Caco-2 (cell line): Measurements from ENCODE around the gene MTOR. TPM values are rescaled to one million over a fixed set of nuclear protein-coding genes. Genes with fewer than 3 reads are reported as not detected.

Source experiments
- BruUV-seq: library from RNA; stranded (reverse); fragments of 400-500 nt; replicated peaks from 2 replicates; lab custom pipeline; 2021; lab: Mats Ljungman, UMichigan
- CTCF ChIA-PET: fragments of 300-600 bp; sonication (Branson Sonifier 250); formaldehyde crosslinking; loops from one replicate; lab custom pipeline; 2022; ENCODE audit warnings: antibody characterized with exemption; lab: Charles Lee
- POLR2A ChIA-PET: fragments of 300-600 bp; sonication (Branson Sonifier 250); formaldehyde crosslinking; loops from one replicate; lab custom pipeline; 2022; ENCODE audit warnings: antibody characterized with exemption; lab: Charles Lee
- DNase-seq, 2 experiments: peaks; one replicate each; pipeline versions ENCODE4 v3.0.0 to v3.0.0-alpha.2; 2020 to 2022
- H3K27me3 ChIP-seq: replicated peaks from 2 replicates; pipeline ENCODE4 v1.6.0; 2011; ENCODE audit warnings: low read length; ENCODE audit not compliant: control insufficient read depth, insufficient read depth
- H3K36me3 ChIP-seq: 2 replicates; pipeline ENCODE4 v1.5.1; 2011; ENCODE audit warnings: low read length; ENCODE audit not compliant: control insufficient read depth, insufficient read depth
- H3K4me1 ChIP-seq: fragments of 250-450 bp; sonication (Bioruptor Pico); 2 replicates; pipeline ENCODE4 v1.5.1; 2020; ENCODE audit warnings: mild to moderate bottlenecking
- H3K4me3 ChIP-seq: 2 replicates; pipeline ENCODE4 v1.5.1; 2011; ENCODE audit warnings: low read depth, mild to moderate bottlenecking, control low read depth, low read length
- H3K9me3 ChIP-seq: fragments of 250-450 bp; sonication (Bioruptor Pico); 2 replicates; pipeline ENCODE4 v1.5.1; 2020; ENCODE audit warnings: mild to moderate bottlenecking, moderate library complexity
- H3K27ac Mint-ChIP-seq: one replicate; pipeline ENCODE4 v1.8.0; 2022; ENCODE audit warnings: mixed read lengths; ENCODE audit not compliant: unreplicated experiment
- H3K27me3 Mint-ChIP-seq: one replicate; pipeline ENCODE4 v1.8.0; 2022; ENCODE audit warnings: mixed read lengths; ENCODE audit not compliant: insufficient read depth, unreplicated experiment
- H3K36me3 Mint-ChIP-seq: one replicate; pipeline ENCODE4 v1.8.0; 2022; ENCODE audit warnings: mild to moderate bottlenecking, mixed read lengths; ENCODE audit not compliant: insufficient read depth, unreplicated experiment
- H3K4me1 Mint-ChIP-seq: one replicate; pipeline ENCODE4 v1.8.0; 2022; ENCODE audit warnings: low read depth, mixed read lengths; ENCODE audit not compliant: unreplicated experiment
- H3K4me3 Mint-ChIP-seq: one replicate; pipeline ENCODE4 v1.8.0; 2022; ENCODE audit warnings: mild to moderate bottlenecking, moderate library complexity, mixed read lengths; ENCODE audit not compliant: unreplicated experiment
- H3K9me3 Mint-ChIP-seq: one replicate; pipeline ENCODE4 v1.8.0; 2022; ENCODE audit warnings: mixed read lengths; ENCODE audit not compliant: unreplicated experiment
- intact Hi-C: fragments of 100-400 bp; cut with micrococcal nuclease; formaldehyde crosslinking; loops from one replicate; pipeline ENCODE4 v1.10.0; 2022; ENCODE audit not compliant: unreplicated experiment
- total RNA-seq: library from RNA; stranded (reverse); gene quantifications from 2 replicates; pipeline ENCODE4 v1.2.3, GENCODE V29; 2022
- TF ChIP-seq, protein P1 (sequence below), 2 experiments: fragments of 200-600 bp in 1 of 2; IDR thresholded peaks; 1 replicate in 1 of 2; 2 replicates in 1 of 2; pipeline versions ENCODE4 v1.5.1 to v1.8.0; 2011 to 2022; ENCODE audit warnings: antibody characterized with exemption in 1 of 2, control low read depth in 1 of 2, inconsistent platforms in 1 of 2, low read depth in 1 of 2, low read length in 1 of 2, mild to moderate bottlenecking in 1 of 2, moderate library complexity in 1 of 2; ENCODE audit not compliant: insufficient read depth in 1 of 2, severe bottlenecking in 1 of 2, unreplicated experiment in 1 of 2

MTOR gene
- total RNA-seq, 1 experiment from 2014 or later, result 45.7 TPM

DNA sequence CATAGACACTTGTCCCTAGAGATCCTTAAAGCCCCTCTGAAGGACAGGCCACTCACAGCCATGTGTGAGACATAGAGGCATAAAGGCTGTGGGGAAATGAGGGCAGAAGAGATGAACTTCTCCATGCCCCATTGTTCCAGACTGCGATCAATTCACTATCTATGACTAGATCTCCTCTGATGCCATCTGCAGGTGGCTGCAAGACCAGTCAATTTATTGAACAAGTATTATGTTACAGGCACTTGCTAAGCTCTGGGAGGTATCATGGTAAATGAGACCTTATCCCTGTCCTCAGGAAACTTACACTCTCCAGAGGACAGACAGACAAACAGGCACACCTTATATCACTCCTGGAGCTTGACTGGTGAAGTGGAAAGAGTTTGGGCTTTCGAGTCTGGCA is 33.6 kb upstream of the MTOR start:
- H3K9me3 ChIP-seq, result no peaks in the 10 kb centered on the region
- BruUV-seq, result no TSS peak
- H3K36me3 ChIP-seq, result no peaks in the 10 kb centered on the region
- Mint-ChIP-seq H3K27me3 (no peaks in the 10 kb centered on the region), H3K27ac (no peak overlapping the region), H3K36me3 (no peaks in the 10 kb centered on the region), H3K9me3 (no peaks in the 10 kb centered on the region), H3K4me3 (no peak overlapping the region), H3K4me1 (no peaks in the 10 kb centered on the region)
- intact Hi-C loops, result no loop called here
- ChIA-PET CTCF (no interaction called here), POLR2A (no interaction called here)
- H3K4me3 ChIP-seq, result no peak overlapping the region
- TF ChIP-seq, protein P1, sequence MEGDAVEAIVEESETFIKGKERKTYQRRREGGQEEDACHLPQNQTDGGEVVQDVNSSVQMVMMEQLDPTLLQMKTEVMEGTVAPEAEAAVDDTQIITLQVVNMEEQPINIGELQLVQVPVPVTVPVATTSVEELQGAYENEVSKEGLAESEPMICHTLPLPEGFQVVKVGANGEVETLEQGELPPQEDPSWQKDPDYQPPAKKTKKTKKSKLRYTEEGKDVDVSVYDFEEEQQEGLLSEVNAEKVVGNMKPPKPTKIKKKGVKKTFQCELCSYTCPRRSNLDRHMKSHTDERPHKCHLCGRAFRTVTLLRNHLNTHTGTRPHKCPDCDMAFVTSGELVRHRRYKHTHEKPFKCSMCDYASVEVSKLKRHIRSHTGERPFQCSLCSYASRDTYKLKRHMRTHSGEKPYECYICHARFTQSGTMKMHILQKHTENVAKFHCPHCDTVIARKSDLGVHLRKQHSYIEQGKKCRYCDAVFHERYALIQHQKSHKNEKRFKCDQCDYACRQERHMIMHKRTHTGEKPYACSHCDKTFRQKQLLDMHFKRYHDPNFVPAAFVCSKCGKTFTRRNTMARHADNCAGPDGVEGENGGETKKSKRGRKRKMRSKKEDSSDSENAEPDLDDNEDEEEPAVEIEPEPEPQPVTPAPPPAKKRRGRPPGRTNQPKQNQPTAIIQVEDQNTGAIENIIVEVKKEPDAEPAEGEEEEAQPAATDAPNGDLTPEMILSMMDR (IDR thresholded peaks at IDR 0.05; ENCODE audit: insufficient read depth in 1 of 2, low read depth in 1 of 2, low read length in 1 of 2, severe bottlenecking in 1 of 2, unreplicated experiment in 1 of 2), result no peak
- no peaks in the 10 kb centered on the region for H3K27me3 ChIP-seq
- DNase-seq, result no peak
- no peaks in the 10 kb centered on the region; the same call in 1 of the 2 replicates for H3K4me1 ChIP-seq

DNA sequence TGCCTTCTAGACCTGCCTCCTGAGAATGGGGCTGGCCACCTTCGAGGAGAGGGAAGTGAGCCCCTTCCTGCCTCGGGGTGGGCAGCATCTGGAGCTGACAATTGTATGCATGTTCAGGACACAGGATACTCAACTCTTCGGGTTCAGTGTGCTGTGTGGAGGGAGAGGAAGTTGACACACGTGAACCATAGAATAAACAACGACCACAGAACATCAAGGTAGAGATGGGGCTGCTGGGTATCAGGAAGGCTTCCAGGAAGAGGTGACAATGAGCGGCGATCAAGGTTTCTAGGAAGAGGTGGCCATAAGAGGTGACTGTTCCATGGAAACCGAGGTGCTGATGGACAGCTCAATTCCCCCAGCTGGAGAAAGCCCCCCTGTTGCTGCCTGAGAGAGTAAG is 32.6 kb upstream of the MTOR start:
- POLR2A ChIA-PET, result no interaction called here
- no peak overlapping the region for H3K27ac Mint-ChIP-seq

DNA sequence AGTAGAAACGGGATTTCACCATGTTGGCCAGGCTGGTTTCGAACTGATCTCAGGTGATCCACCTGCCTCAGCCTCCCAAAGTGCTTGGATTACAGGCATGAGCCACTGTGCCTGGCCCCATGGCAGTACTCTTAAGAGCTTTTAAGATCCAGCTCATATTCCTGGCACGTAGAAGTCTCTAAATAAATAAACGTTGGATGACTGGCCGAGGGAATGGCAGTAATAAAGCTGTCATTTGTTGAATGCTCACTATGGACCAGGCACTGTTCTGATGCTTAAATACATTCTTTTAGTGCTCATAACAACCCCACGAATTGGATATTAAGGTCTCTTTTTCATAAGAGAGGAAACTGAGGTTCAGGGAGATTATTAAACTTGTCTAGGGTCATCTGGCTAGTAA is 31.5 kb upstream of the MTOR start:
- Mint-ChIP-seq H3K9me3 (no peaks in the 10 kb centered on the region), H3K4me3 (no peak overlapping the region), H3K4me1 (no peaks in the 10 kb centered on the region), H3K36me3 (no peaks in the 10 kb centered on the region), H3K27ac (no peak overlapping the region), H3K27me3 (no peaks in the 10 kb centered on the region)
- Histone ChIP-seq H3K27me3 (no peaks in the 10 kb centered on the region), H3K4me3 (no peak overlapping the region), H3K4me1 (no peaks in the 10 kb centered on the region; the same call in 1 of the 2 replicates), H3K36me3 (no peaks in the 10 kb centered on the region), H3K9me3 (no peaks in the 10 kb centered on the region)
- ChIA-PET CTCF (no interaction called here), POLR2A (no interaction called here)
- TF ChIP-seq, protein P1 (IDR thresholded peaks at IDR 0.05; ENCODE audit: insufficient read depth in 1 of 2, low read depth in 1 of 2, low read length in 1 of 2, severe bottlenecking in 1 of 2, unreplicated experiment in 1 of 2), result no peak
- no TSS peak for BruUV-seq
- DNase-seq, result no peak
- intact Hi-C loops, result no loop called here

More for the DNA sequence above, 32.6 kb upstream of the MTOR start:
- Mint-ChIP-seq H3K36me3 (no peaks in the 10 kb centered on the region), H3K27me3 (no peaks in the 10 kb centered on the region), H3K4me3 (no peak overlapping the region), H3K9me3 (no peaks in the 10 kb centered on the region), H3K4me1 (no peaks in the 10 kb centered on the region)
- H3K4me1 ChIP-seq, result no peaks in the 10 kb centered on the region; the same call in 1 of the 2 replicates
- DNase-seq, result no peak
- TF ChIP-seq, protein P1 (IDR thresholded peaks at IDR 0.05; ENCODE audit: insufficient read depth in 1 of 2, low read depth in 1 of 2, low read length in 1 of 2, severe bottlenecking in 1 of 2, unreplicated experiment in 1 of 2), result no peak
- BruUV-seq, result no TSS peak
- no peak overlapping the region for H3K4me3 ChIP-seq
- no peaks in the 10 kb centered on the region for H3K9me3 ChIP-seq
- H3K36me3 ChIP-seq, result no peaks in the 10 kb centered on the region
- no peaks in the 10 kb centered on the region for H3K27me3 ChIP-seq
- intact Hi-C loops, result no loop called here
- CTCF ChIA-PET, result no interaction called here
